Measurements from ENCODE around the gene GADD45GIP1.
"Not testable (repeated sequence)": the region's sequence is repeated elsewhere in the genome, so short reads cannot be mapped to it uniquely, and the experiment has no call there.

The GADD45GIP1 gene

GRCh38 chr19:12922959-12923358 lies 34.1 kb downstream of the GADD45GIP1 start:
- H3K27me3 Mint-ChIP-seq, result no peaks in the 10 kb centered on the region
- ATAC-seq, result no peak
- H3K9me3 Mint-ChIP-seq, result no peaks in the 10 kb centered on the region
- H3K4me1 Mint-ChIP-seq, result peaks cover 14% of the 10 kb centered on the region
- H3K36me3 Mint-ChIP-seq, result peaks cover 39% of the 10 kb centered on the region
- H3K4me3 Mint-ChIP-seq, result no peak overlapping the region
- H3K27ac Mint-ChIP-seq, result no peak overlapping the region

- peak overlapping the region; percentile 17 for H3K27ac Mint-ChIP-seq
- H3K4me3 Mint-ChIP-seq, result no peak overlapping the region
- H3K9me3 Mint-ChIP-seq, result no peaks in the 10 kb centered on the region
- H3K27me3 Mint-ChIP-seq, result no peaks in the 10 kb centered on the region
- peaks cover 14% of the 10 kb centered on the region for H3K4me1 Mint-ChIP-seq
- ATAC-seq, result no peak
- H3K36me3 Mint-ChIP-seq, result peaks cover 30% of the 10 kb centered on the region
Observed at GRCh38 chr19:12921047-12921446, 36.0 kb downstream of the GADD45GIP1 start.

GRCh38 chr19:12918253-12918652 lies 38.8 kb downstream of the GADD45GIP1 start:
- H3K4me3 Mint-ChIP-seq, result peak overlapping the region; percentile 60
- no peak for ATAC-seq
- no peaks in the 10 kb centered on the region for H3K9me3 Mint-ChIP-seq
- no peak overlapping the region for H3K27ac Mint-ChIP-seq
- H3K36me3 Mint-ChIP-seq, result peaks cover 11% of the 10 kb centered on the region
- H3K4me1 Mint-ChIP-seq, result peaks cover 21% of the 10 kb centered on the region
- no peaks in the 10 kb centered on the region for H3K27me3 Mint-ChIP-seq

GRCh38 chr19:12915860-12916259 lies 41.2 kb downstream of the GADD45GIP1 start:
- H3K4me1 Mint-ChIP-seq, result peaks cover 21% of the 10 kb centered on the region
- not testable (repeated sequence) for H3K4me3 Mint-ChIP-seq, ATAC-seq, H3K27ac Mint-ChIP-seq, H3K36me3 Mint-ChIP-seq, H3K27me3 Mint-ChIP-seq, H3K9me3 Mint-ChIP-seq

GRCh38 chr19:12913851-12914690 lies 43.0 kb downstream of the GADD45GIP1 start:
- H3K4me1 Mint-ChIP-seq, result peaks cover 18% of the 10 kb centered on the region
- no peak overlapping the region for H3K4me3 Mint-ChIP-seq
- no peaks in the 10 kb centered on the region for H3K27me3 Mint-ChIP-seq
- H3K36me3 Mint-ChIP-seq, result no peaks in the 10 kb centered on the region
- peak; percentile 54 for ATAC-seq
- H3K9me3 Mint-ChIP-seq, result no peaks in the 10 kb centered on the region
- peak overlapping the region; percentile 72 for H3K27ac Mint-ChIP-seq

- Mint-ChIP-seq H3K27me3 (no peaks in the 10 kb centered on the region), H3K27ac (no peak overlapping the region)
- ATAC-seq, result no peak
Observed at GRCh38 chr19:12913011-12913561, 43.9 kb downstream of the GADD45GIP1 start.

GRCh38 chr19:12912571-12912970 lies 44.5 kb downstream of the GADD45GIP1 start:
- Mint-ChIP-seq H3K9me3 (no peaks in the 10 kb centered on the region), H3K27ac (no peak overlapping the region), H3K27me3 (no peaks in the 10 kb centered on the region), H3K36me3 (no peaks in the 10 kb centered on the region), H3K4me1 (peaks cover 8% of the 10 kb centered on the region), H3K4me3 (no peak overlapping the region)
- no peak for ATAC-seq

More at GRCh38 chr19:12913011-12913561, 43.9 kb downstream of the GADD45GIP1 start:
- no peaks in the 10 kb centered on the region for H3K36me3 Mint-ChIP-seq
- H3K9me3 Mint-ChIP-seq, result no peaks in the 10 kb centered on the region
- H3K4me3 Mint-ChIP-seq, result no peak overlapping the region
- H3K4me1 Mint-ChIP-seq, result peaks cover 8% of the 10 kb centered on the region

GRCh38 chr19:12907166-12907565 lies 49.9 kb downstream of the GADD45GIP1 start:
- Mint-ChIP-seq H3K4me3 (no peak overlapping the region), H3K36me3 (no peaks in the 10 kb centered on the region), H3K27ac (no peak overlapping the region), H3K27me3 (no peaks in the 10 kb centered on the region), H3K9me3 (no peaks in the 10 kb centered on the region), H3K4me1 (no peaks in the 10 kb centered on the region)
- ATAC-seq, result no peak

Data from stimulated activated memory B cell treated with anti-CD40 and anti-IgM and Interleukin-4, amounts not matched to agents 10 μg/mL and 1 μg/mL and 100 μg/mL, for 72 hours (primary cell).